GM19397 (cell line): ENCODE results near the gene CENPO.

Experiments
- ATAC-seq: cut with Tn5 transposase; IDR thresholded peaks from one replicate; pipeline ENCODE4 v1.9.1; 2021; ENCODE audit warnings: mild to moderate bottlenecking, moderate library complexity; ENCODE audit not compliant: unreplicated experiment

The CENPO gene

DNA sequence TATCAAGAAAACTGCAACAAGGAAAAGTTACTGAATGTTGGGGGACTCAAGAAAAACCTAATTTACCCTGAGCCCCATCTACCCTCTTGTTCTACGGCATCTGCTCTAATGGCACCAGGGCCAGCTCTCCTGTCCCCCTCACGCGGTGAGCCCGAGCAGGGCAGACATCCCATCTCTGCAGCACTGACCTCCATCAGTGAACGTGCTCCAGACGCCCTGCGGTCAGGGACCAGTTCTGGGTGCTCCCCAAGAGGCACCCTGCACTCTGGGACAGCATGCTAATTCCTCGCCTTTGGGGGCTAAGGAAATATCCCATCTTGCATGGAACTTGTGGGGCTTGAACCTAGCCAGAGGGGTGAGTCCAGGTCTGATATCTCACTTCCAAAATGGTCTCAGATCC is 43.0 kb downstream of the CENPO start:
- ATAC-seq, result no peak

DNA sequence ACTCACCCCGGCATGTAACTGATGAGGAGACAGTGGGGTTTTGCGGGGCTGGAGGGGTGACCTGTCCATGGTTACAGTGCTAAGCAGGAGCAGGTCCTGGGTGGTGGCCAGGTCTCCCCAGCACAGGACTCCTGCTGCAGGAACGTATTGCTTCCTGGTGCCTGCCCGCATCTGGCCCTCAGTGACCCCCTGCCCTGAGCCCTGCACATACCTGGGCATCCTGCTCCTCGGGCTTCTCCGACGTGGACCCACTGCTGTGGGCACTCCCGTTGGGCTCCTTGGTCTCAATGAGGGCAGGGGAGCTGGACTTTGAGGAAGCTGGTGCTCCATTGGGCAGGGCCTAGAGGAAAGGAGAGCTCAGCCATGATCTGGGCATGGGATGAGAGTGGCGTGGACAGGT is 43.5 kb downstream of the CENPO start:
- ATAC-seq, result no peak

DNA sequence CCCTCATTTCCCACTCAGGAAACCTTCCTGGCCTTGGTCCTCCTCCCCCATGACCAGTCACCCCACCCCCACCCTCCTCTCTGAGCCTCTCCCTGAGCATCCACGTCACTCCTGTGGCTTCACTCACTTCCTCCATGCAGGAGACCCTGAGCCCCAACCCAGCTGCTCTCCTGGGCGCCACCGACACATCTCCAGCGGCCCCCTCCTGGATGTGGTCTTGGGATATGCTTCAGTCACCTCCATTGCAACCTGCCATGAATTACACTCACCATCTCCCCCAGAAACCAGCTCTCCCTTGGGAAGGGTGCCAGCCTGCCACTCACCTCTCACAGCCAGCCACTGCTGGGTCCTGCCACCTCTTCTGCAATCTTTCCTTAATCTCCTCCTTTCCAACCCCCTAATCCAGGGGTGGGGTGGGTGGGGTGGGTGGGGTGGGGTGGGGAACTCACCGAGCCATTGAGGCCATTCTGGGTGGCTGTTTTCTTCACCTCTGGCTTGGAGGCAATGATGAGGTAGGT is 44.8 kb downstream of the CENPO start:
- ATAC-seq, result no peak

DNA sequence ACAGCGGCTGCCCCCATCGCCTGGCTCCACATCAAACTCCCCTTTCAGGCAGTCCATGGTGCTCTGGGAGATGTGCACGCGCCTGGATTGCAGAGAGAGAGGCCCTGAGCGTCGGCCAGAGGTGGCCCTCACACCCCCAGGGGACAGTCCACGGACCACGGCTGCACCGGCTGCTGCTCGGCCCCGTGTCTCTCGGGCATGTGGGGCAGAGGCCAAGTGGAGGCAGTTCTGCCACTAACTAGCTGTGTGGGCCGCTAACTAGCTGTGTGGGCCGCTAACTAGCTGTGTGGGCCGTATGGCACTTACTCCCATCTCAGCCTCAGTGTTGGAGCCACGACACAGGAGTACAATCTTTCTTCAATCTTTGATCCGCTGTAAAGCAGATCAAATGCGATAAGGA is 45.3 kb downstream of the CENPO start:
- no peak for ATAC-seq

DNA sequence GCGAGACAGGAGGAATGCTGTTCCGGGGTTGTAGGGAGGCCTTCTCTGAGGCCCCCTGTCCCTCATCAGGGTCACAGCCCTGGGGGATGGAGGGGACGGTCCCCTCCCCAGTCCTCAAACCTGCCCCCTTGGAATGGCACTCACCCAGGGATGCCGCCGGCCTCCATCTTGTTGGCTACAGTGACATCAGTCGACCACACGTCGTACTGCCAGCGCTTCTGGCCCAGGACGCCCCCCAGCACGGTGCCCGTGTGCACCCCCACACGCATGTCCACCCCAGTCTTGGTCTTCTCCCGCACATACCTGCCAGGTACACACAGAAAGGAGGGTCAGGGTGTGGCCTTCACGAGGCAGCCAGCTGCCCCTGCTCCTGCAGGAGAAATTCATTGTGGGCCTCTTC is 46.5 kb downstream of the CENPO start:
- no peak for ATAC-seq

DNA sequence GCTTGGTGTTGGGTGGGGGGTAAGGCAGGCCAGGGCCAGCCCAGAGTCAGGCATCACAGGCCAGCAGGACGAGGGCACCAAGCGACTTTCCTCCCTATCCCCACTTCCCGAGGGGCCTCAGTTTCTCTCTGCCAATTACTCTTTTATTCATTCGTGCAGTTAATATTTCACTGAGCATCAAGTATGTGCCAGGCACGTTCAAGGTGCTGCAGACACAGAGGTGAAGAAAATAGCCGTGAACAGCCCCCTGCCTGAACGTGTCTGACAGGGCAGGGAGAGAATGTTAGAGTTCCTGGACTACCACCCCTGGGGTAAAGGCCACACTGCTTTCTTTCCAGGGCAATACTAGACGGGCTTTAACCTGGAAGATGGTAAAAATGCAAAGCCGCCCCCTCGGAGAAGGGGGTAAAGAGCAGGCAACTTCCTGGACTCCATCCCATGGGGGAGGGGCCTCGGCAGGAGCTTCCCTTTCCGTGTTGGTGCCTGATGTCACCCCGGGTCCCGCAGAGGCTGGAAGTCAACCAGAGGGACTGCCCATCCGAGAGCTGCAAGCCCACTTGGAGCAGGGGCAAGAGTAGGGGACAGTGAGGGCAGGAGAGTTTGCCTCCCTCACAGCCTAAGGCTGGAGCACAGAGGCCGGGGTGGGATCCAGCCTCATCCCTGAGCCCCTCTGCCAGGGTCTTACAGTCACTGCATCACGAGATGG is 47.1 kb downstream of the CENPO start:
- ATAC-seq, result no peak

DNA sequence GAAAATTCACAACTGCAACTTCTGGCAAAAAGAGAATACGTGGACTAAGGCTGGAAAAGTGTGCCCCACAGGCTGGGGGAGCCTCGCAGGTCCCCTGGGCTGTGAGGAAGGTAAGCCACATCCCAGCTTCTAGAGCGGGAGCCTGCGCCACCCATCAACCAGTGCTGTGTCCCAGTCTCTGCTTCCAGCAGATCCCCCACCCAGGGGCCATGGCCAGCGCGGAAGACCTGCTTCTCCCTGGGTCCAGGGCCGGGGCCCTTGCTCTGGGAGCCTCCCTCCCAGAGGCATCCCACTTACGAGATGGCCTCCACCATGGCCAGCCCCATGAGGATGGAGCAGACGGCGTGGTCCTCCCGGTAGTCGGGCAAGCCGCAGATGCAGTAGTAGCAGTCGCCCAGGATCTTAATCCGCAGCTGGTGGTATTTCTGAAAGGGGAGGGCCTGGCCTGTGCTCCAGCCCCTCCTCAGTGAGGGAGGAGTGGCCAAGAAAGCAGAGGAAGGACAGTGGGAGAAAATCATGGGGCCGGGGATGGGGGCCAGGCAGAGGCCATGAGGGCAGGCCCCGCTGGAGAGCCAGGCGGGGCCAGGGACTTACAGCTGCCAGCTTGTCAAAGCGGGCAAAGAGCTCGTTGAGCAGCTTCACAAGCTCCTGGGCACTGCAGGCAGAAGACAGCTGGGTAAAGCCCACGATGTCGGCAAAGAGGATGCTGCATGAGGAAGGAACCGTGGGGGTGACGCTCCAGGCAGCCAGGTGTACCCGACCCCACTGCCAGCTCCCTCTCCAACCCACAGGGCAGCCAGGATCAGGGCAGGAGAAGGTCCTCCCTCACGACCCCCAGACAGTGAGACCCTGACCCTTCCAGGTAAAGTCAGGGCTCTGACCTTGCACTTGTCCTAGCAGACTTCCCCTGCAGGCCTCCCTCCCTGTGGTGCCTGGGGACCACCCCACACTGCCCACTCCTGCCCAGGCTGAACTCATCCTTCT is 48.0 kb downstream of the CENPO start:
- ATAC-seq, result no peak

DNA sequence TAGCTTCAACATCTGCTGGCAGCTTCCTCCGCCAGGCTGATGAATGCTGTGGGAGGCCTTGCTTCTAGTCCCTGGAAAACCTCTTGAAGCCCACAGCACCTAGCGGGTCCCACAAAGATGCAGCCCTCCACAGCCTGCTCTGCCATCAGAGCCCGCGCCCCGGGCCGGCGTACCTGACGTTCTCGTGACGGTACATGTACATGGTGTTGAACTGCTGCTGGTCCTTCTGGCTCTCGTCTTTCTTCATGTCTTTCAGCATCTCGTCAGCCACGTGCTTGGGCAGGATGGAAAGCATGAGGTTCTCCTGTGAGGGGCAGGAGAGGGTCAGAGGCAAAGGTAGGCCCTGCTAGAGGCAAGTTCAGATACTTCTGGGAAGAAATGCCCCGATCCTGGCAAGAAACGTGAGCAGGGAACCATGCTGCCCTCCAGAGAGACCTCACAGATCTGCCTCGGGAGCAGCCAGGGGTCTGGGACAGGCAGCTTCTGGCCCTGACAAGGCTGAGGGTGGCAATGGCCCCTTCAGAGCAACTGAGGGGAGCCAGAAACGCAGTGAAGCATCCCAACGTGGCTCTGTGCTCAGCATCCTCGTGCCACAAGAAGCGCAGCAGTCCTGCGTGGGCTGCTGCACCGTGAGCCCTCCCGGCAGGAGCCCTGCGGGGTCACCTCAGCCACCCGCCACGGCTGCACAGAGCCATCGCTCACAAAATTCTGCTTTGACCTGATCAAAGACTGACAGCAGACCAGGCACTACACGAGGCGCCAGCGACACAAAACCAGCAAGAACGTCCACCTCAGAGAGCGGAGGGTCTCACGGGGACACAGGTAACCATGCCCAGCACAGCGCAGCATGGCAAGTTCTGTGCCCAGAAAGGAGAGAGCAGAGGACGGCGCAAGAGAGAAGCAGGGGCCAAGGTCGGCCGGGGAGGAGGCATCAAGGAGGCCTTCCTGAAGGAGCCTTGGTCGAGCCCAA is 49.1 kb downstream of the CENPO start:
- no peak for ATAC-seq

DNA sequence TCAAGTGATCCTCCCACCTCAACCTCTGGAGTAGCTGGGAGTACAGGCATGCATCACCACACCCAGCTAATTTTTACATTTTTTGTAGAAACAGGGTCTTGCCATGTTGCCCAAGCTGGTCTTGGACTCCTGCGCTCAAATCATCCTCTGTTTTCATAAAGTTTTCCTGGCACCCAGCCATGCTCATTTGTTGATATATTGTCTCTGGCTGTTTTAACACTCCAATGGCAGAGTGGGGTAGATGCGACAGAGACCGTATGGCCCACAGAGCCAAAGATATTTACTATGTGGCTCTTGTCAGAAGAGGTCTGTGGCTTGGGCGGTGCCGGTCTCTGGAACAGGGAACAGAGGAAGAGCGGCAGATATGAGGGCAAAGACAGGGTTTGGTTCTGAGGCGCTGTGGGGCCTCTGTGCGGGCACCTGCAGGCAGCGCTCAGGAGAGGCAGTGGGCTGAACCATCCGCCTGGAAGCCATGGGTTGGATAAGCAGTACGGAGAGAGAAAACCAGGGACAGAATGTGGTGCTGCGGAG is 50.2 kb downstream of the CENPO start:
- ATAC-seq, result no peak

DNA sequence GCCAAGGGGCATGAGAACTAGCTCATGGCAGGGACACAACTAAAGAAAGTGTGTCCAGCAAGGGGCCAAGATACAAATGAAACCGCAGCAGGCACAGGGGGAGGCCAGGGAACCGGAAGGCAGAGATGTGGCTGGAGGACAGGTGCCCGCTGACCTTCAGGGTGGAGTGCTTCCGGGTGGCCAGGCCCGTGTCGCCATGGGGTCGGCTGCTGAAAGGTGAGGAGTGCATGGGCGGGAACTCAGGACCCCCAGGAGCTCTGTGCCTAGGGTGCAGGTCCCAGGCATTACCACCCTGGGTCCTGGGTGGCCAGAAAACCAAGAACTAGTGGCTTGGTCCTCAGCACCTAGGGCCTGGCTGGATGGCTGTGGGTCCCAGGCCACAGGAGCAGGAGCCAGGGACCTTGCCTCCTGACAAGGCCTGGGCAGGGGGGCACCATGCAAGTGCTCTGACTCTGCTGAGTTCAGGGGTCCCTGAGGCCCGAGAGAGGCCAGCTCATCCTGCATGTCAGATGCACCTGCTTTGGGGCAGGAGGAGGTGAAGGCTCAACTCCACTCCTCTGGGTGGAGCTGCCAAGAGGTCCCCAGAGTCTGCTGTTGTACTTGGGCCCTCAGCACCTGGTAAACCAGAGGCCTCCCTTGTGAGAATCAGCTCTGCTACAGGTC is 50.9 kb downstream of the CENPO start:
- no peak for ATAC-seq

DNA sequence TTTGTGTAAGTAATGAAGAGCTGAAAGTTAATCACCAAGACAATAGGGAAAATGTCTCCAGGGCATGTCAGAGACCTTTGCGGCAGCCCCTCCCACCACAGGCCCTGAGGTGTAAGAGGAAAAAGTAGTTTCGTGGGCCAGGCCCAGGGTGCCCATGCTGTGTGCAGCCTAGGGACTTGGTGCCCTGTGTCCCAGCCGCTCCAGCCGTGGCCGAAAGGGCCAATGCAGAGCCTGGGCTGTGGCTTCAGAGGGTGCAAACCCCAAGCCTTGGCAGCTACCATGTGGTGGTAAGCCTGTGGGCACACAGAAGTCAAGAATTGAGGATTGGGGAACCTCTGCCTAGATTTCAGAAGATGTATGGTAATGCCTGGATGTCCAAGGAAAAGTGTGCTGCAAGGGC is 52.5 kb downstream of the CENPO start:
- no peak for ATAC-seq

DNA sequence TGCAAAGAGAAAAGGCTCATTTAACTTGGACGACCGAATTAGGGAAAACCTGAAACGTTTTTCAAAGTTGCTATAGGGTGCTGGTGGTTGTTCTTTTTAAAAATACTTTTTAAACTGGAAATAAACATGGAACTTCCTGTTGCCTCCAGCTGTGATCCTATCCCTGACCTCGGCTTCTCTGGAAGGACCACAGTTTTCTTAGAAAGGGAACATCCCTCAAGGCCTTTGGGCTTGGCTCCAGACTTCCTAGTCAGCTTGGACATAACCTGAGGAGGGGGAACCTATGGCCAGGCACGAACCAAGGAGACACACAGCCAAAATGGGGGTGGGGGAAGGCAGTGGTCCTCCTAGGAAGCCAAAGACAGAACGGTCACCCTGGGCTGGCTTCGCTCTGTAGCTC is 57.7 kb downstream of the CENPO start:
- no peak for ATAC-seq

DNA sequence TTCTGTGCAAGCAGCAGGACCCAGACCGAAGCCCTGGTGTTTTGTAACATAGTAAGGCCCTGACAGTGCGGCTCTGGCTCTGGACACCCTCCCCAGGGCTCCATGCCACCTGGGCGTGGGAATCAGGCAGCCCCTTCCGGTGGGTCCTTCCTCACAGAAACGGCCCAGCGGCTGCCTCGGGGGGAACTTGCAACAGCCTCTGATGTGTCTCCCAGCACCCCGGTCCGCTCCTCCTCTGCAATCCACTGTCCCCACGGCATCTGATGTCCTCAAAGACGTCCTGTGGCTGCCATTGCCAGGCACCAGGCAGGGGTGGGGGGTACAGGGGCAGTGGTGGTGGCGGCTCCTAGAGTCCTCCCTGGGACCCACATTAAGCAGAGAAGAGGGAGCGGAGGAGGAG is 58.8 kb downstream of the CENPO start:
- no peak for ATAC-seq

DNA sequence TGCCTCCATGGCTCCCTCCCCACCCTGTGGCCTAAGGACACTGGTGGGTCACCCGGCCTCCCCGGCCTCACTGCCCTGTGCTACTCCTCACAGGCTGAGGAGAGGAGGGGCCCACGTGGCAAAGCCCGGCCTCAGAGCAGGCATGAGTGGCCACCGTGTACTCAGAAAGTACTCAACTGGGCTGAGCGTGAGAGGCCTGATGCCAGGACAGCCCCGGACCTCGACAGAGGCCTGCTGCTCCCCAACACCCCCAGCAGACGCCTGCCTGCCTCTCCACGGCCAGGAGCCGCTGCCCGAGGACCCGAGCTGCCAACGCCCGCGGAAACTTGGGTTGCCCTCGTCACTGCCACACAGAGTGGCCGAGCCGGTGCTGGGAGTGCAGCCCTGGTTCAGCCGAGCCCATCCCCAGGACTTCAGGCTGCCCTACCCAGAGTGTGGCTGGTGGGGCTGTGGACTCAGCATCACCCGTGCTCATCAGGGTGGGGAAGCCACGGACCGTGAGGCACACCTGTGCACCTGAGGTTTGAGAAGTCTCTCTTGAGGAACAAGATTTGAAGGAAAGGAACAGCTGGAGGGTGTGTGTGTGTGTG is 59.3 kb downstream of the CENPO start:
- ATAC-seq, result no peak

DNA sequence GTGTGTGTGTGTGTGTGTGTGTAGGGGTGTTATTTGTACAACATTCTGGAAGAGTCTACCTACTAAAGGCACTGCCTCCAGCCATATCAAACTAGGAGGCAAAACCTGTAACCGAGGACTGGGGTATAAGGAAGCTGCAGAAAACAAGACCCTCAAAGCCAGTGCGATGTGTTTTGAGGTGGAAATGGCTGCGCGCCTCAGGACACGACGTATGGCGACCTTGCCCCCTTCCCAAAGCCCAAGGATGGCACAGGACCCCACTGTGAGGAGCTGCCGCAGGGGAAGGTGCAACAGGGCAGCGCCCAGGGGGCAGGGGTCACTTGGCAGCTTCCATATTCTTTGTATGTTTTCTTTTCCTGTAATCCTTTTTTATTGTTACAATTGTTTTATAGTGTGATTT is 59.8 kb downstream of the CENPO start:
- no peak for ATAC-seq

DNA sequence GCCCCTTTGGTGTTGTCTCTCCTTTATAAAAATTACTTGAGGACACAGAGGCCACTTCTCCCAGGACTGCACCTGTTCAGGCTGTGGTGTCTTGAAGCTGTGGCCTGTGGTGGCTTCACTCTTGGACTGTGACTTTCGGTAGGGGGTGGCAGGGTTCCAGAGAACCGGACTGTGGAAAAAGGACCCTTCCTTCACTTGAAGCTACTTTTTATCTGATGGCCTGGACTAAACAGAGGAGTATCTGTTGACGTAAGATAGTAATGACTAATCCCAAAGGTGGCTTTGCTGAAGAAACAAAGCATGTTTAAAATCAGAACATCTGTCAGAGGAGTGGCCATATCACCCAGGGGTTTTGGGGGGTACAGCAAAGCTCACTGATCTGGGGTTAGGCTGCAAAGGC is 60.8 kb downstream of the CENPO start:
- no peak for ATAC-seq

DNA sequence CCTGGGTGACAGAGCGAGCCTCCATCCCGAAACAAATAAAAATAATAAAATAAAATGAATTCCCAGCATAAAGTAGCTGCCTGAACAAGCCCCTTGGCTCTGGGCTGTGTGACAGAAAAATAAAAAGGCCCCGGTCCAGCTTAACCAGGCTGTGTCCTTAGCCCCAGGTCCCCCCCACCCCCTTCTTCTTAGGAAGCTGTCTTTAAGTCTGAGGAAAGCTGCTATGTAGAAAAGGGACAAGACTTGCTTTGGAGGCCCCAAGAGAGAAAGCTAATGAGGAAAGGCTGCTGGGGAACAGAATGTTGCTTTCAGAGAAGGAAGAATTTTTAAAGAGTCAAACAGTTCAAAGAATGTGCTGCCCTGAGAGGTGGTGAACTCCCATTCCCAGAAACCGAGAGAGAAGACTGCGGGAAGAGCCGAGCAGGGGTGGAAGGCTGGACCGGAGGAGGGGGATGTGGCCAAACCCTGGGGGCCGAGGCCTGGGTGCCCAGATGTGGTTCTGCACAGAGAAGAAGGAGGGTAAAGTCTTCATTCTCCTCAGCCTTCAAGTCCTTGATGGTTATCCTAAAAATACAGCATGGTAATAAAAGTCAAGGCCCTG is 61.9 kb downstream of the CENPO start:
- ATAC-seq, result no peak

DNA sequence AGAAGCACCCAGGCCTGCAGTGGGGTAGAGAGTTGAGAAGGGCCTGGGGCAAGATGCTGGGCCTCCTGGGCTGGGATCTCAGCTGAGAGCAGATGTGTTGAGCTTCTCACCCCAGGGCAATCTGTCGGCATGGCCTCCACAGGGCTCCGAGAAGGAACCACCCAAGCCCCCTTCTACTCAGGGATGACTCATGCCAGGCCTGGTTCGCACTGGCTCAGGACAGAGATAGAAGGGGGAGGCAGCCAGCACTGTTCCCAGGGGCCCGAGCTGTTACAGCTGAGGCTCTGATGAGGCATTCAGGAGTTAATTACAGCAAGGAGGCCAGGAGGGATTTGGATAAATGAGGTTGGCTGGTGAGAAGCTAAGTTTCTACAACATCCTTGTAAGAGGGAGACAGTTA is 62.5 kb downstream of the CENPO start:
- ATAC-seq, result no peak

DNA sequence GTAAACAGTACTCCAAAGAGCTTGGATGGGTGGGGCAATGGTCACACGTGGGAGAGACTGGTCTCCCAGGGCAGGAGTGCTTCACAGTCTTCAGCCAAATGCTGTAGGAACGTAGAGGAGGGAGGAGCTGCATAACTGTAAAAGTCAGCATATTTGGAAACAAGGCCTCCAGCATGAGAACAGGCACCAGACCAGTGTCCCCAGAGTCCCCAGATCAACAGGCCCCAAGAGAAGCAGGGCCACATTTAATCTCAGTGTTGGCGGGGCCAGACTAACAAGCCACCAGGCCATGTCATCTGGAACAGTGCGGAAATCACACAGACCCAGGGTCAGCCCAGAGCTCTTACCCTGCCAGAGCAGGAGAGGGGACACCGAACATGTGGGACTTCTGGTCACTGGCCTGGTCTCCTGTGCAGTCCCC is 63.6 kb downstream of the CENPO start:
- ATAC-seq, result no peak
